Fibroblast of gingiva (primary cell): ENCODE measurements around the gene TMEM151B.
A peak's percentile ranks its signal among the peaks of the same experiment; 100 is the strongest.

Experiments
- DNase-seq: peaks from one replicate; pipeline ENCODE4 v3.0.0-alpha.2; 2011; ENCODE audit warnings: low read depth

The TMEM151B gene

DNA sequence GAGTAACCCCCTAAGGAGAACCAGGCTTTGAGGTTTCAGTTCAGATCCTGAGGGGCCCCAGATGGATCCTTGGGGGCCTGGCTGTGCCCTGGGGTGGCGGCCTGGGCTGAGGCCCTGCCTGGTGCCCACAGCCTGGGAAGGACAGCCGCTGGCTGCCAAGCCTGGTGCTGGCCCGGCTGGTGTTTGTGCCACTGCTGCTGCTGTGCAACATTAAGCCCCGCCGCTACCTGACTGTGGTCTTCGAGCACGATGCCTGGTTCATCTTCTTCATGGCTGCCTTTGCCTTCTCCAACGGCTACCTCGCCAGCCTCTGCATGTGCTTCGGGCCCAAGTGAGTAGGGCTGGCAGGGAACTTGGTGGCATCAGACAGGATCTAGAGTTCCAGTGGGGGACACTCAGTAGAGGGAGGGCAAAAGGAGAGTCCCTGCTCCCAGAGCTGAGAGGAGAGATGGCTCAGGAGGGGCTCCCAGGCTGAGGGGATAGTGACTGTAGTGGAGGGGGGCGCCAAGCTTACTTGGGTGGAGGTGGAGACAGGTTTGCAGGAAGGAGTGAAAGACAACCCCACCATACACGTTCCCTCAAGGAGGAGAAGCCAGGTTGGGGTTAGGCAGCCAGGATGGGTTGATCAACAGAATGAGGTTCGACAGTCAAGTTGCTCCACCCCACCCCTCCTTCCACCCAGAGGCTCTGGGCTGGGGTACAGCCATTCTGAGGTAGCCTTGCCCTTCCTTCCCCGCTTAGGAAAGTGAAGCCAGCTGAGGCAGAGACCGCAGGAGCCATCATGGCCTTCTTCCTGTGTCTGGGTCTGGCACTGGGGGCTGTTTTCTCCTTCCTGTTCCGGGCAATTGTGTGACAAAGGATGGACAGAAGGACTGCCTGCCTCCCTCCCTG lies 37.3 kb upstream of the TMEM151B start:
- no peak for DNase-seq

GRCh38 chr6:44233567-44234100 lies 36.6 kb upstream of the TMEM151B start:
- no peak for DNase-seq

GRCh38 chr6:44234101-44235025 lies 35.9 kb upstream of the TMEM151B start:
- peak; percentile 82 for DNase-seq

- no peak for DNase-seq
Measured at GRCh38 chr6:44235269-44235668, 35.0 kb upstream of the TMEM151B start.

- no peak for DNase-seq
Measured at GRCh38 chr6:44235891-44236516, 34.2 kb upstream of the TMEM151B start.

GRCh38 chr6:44237021-44237812 lies 33.0 kb upstream of the TMEM151B start:
- peak; percentile 97 for DNase-seq

GRCh38 chr6:44237813-44238433 lies 32.3 kb upstream of the TMEM151B start:
- peak; percentile 64 for DNase-seq

GRCh38 chr6:44238687-44239350 lies 31.4 kb upstream of the TMEM151B start:
- no peak for DNase-seq

DNA sequence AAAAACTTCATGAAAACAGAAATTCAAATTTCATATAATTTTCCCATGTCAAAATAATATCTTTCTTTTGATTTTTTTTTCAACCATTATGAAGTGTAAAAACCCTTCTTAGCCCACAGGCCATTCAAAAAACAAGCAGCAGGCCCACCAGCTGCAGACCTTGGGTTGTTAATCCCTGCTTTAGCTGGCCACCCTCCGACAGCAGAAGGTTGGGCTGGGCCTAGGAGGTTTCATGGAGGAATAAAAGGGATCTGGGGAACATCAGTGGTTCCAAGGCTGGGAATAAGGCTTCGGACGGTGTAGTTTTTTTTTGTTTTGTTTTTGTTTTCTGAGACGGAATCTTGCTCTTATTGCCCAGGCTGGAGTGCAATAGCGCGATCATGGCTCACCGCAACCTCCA lies 26.9 kb upstream of the TMEM151B start:
- no peak for DNase-seq

GRCh38 chr6:44245391-44245911 lies 24.8 kb upstream of the TMEM151B start:
- no peak for DNase-seq

DNA sequence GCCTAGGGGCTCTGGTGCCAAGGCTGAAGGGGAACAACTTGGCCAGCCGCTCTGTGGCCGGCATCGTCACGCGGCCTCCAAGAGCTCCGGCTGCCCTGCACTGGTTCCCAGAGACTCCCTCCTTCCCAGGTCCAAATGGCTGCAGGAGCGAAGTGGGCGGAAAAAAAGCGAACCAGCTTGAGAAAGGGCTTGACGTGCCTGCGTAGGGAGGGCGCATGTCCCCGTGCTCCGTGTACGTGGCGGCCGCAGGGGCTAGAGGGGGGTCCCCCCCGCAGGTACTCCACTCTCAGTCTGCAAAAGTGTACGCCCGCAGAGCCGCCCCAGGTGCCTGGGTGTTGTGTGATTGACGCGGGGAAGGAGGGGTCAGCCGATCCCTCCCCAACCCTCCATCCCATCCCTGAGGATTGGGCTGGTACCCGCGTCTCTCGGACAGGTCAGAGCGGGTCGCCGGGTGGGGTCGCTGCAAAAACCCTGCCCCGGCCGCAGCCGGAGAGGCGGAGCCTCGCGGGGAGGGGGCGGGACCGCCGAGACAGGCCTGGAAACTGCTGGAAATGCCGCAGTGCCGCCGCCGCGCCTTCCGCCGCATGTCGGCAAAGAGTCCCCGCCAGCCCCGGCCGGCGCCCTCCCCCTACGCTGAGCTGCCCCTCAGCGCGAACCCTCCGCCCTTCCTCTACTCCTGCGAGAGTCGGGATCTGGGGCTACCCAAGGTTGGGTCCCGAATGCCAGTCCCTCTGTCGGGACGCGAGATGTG lies 24.2 kb upstream of the TMEM151B start:
- DNase-seq = peak; percentile 90

DNA sequence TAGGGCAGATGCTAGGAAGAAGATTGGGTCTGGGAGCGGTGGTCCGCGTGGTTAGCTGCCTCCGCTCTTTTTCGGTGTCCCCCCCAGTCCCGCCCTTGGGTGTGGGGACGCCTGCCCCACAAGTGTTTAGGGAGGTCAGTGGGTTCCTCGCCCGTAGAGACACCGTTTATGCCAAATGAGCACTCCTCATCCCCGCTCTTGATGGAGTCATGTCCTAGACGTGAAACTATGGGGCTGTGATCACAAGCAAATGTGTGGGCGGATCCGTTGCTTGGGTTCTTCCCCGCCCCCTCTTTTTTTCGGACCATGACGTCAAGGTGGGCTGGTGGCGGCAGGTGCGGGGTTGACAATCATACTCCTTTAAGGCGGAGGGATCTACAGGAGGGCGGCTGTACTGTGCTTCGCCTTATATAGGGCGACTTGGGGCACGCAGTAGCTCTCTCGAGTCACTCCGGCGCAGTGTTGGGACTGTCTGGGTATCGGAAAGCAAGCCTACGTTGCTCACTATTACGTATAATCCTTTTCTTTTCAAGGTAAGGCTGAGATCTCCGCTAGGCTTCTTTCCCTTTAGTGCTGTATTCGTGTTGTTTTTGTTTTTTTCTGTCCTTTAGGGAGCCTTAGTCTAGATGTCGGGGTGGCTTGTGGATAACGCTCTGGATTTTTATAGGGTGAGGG lies 23.4 kb upstream of the TMEM151B start, which contains the start of gene HSP90AB1:
TSS of gene HSP90AB1 (plus strand) at position 439 of the 675 bp plus-strand sequence. CDS start 1,529 bp downstream, outside the sequence.
- DNase-seq = peak; percentile 99

GRCh38 chr6:44247338-44248302 lies 22.6 kb upstream of the TMEM151B start:
- peak; percentile 58 for DNase-seq

DNA sequence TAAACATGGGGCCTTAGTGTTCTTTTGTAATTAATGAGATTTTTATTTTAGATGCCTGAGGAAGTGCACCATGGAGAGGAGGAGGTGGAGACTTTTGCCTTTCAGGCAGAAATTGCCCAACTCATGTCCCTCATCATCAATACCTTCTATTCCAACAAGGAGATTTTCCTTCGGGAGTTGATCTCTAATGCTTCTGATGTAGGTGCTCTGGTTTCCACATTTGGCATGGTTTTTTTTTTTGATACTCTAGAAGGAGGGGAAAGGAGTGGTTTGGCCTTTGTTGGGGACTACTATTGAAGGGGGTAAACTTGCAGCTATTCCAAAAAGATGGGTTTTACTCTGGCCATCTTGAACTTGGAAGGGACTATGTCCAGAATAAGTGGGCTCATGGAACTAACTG lies 21.7 kb upstream of the TMEM151B start:
- no peak for DNase-seq

DNA sequence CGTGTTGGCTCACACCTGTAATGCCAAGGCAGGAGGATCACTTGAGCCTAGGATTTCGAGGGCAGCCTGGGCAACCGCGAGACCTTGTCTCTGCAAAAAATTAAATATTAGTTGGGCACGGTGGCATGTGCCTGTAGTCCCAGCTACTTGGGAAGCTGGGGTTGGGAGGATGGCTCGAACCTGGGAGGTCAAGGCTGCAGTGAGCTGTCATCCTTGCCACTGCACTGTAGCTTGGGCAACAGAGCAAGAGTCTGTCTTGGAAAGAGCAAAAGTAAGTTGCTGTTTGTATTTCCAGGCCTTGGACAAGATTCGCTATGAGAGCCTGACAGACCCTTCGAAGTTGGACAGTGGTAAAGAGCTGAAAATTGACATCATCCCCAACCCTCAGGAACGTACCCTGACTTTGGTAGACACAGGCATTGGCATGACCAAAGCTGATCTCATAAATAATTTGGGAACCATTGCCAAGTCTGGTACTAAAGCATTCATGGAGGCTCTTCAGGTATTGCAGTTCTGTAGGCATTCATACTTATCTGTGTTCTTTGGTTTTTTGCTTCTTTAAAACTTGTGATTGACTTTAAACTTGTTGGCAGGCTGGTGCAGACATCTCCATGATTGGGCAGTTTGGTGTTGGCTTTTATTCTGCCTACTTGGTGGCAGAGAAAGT lies 21.0 kb upstream of the TMEM151B start:
- DNase-seq = no peak

- no peak for DNase-seq
Measured at GRCh38 chr6:44250067-44250717, 20.1 kb upstream of the TMEM151B start.
